ENCODE data around the gene ISOC2.
"Not testable (repeated sequence)": the region's sequence is repeated elsewhere in the genome, so short reads cannot be mapped to it uniquely, and the experiment has no call there.

ISOC2 gene

DNA sequence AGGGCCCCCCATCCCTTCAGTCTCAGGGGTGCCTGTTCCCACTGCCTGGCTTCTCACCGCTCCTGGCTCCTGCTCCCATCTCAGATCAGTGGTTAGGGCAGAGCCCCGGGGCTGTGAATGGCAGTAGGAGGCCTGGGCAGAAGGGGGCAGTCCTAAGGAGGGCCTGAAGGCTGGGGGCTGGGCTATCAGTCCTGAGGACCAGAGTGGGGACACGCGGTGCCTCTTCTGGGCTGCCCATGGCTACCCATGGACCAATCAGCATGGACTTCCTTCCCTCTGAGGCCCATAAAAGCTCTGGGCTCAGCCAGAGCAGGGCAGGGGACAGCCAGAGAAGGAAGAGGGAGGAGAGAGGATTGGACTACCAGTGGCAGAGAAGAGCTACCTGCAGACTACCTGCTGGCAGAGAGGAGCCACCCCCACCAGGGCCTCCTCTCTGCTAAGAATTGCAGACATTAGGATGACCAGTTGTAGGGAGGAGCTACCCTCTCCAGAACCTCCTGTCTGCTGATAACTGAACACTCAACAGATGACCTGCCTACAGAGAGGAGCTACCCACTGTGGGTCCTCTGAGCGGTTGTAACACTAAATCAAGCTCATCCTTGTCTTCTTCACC lies 41.7 kb downstream of the ISOC2 start:
- H3K27ac Mint-ChIP-seq, result no peak overlapping the region
- H3K4me1 Mint-ChIP-seq, result peaks cover 32% of the 10 kb centered on the region
- H3K9me3 Mint-ChIP-seq, result no peaks in the 10 kb centered on the region
- peaks cover 44% of the 10 kb centered on the region for H3K27me3 Mint-ChIP-seq
- no peak for DNase-seq
- H3K4me3 Mint-ChIP-seq, result no peak overlapping the region
- CTCF ChIA-PET, result interaction anchor here (0.9 to 1.6 kb wide), 5 partner anchors 11 to 269 kb away, joined by 3 to 5 read pairs (median 3); no protein-coding TSS in a partner anchor
- no peaks in the 10 kb centered on the region for H3K36me3 Mint-ChIP-seq

- no peaks in the 10 kb centered on the region for H3K36me3 Mint-ChIP-seq
- no peak for DNase-seq
- peaks cover 32% of the 10 kb centered on the region for H3K4me1 Mint-ChIP-seq
- H3K4me3 Mint-ChIP-seq, result no peak overlapping the region
- CTCF ChIA-PET, result interaction anchor here (1.1 to 2.9 kb wide), 4 partner anchors 10 to 278 kb away, joined by 3 to 15 read pairs (median 5); no protein-coding TSS in a partner anchor
- H3K27me3 Mint-ChIP-seq, result peaks cover 45% of the 10 kb centered on the region
- no peak overlapping the region for H3K27ac Mint-ChIP-seq
- H3K9me3 Mint-ChIP-seq, result no peaks in the 10 kb centered on the region
Measured at GRCh38 chr19:55419103-55419502, 42.3 kb downstream of the ISOC2 start.

DNA sequence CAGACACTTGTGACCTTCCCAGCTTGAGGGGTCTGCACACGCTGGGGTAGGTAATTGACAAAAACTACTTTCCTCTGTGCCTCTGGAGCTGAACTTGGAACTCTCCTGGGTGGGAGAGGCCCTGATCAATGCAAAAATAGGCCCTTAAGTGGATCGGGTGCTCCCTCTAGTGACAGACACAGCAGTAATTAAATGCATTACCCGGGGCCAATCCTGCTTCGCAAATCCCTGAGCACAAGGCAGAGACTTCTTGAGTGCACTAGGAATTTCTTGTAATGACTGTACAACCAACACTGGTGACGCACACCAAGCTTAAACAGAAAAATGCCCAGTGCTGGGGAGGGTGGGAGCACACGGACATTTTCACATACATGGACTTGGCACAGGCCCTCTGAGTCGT lies 43.3 kb downstream of the ISOC2 start:
- Mint-ChIP-seq H3K4me3 (no peak overlapping the region), H3K27me3 (peaks cover 48% of the 10 kb centered on the region), H3K9me3 (no peaks in the 10 kb centered on the region), H3K4me1 (peaks cover 32% of the 10 kb centered on the region), H3K36me3 (no peaks in the 10 kb centered on the region), H3K27ac (no peak overlapping the region)
- CTCF ChIA-PET, result interaction anchor here (0.7 to 2.9 kb wide), 11 partner anchors 21 to 329 kb away, joined by 3 to 15 read pairs (median 4); no protein-coding TSS in a partner anchor
- peak; percentile 72 for DNase-seq

GRCh38 chr19:55410168-55410567 lies 51.3 kb downstream of the ISOC2 start:
- no peak for DNase-seq
- Mint-ChIP-seq H3K4me3 (no peak overlapping the region), H3K27me3 (peaks cover 39% of the 10 kb centered on the region), H3K4me1 (peaks cover 31% of the 10 kb centered on the region), H3K36me3 (peaks cover 27% of the 10 kb centered on the region), H3K9me3 (peaks cover 13% of the 10 kb centered on the region), H3K27ac (peak overlapping the region; percentile 98)
- CTCF ChIA-PET, result no interaction called here

DNA sequence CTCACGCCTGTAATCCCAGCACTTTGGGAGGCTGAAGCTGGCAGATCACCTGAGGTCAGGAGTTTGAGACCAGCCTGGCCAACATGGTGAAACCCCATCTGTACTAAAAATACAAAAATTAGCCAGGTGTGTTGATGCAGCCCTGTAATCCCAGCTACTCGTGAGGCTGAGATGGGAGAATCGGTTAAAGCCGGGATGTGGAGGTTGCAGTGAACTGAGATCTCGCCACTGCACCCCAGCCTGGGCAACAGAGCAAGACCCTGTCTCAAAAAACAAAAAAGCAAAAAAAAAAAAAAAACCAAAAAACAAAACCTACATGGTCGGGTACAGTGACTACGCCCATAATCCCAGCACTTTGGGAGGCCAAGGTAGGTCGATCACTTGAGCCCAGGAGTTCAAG lies 52.3 kb downstream of the ISOC2 start:
- Mint-ChIP-seq H3K9me3 (peaks cover 13% of the 10 kb centered on the region), H3K4me3 (peak overlapping the region; percentile 2), H3K27me3 (peaks cover 31% of the 10 kb centered on the region), H3K4me1 (peaks cover 34% of the 10 kb centered on the region), H3K27ac (peak overlapping the region; percentile 98), H3K36me3 (peaks cover 30% of the 10 kb centered on the region)
- CTCF ChIA-PET, result interaction anchor here (0.7 to 1.2 kb wide), 3 partner anchors 10 to 107 kb away, joined by 3 to 5 read pairs (median 5); partner anchors contain the start of gene TMEM238
- not testable (repeated sequence) for DNase-seq

DNA sequence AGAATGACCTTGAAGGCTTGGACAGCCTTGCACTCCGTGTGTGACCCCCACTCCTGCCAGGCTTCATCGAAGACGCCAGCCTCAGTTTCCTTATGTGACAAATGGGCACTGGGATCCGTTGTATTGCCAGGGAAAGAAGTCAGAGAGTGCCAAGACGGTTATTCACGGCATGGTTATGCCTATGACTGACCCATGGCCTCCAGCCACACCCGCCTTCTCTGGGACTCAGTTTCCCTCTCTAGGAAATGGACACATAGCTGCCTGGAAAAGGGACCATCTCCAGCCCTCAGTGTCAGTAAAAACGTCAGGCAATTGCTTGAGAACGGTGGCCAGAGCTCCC lies 52.9 kb downstream of the ISOC2 start:
- Mint-ChIP-seq H3K36me3 (peaks cover 35% of the 10 kb centered on the region), H3K27ac (peak overlapping the region; percentile 98), H3K9me3 (peaks cover 13% of the 10 kb centered on the region), H3K27me3 (peaks cover 25% of the 10 kb centered on the region), H3K4me3 (peak overlapping the region; percentile 95), H3K4me1 (peaks cover 39% of the 10 kb centered on the region)
- no peak for DNase-seq
- CTCF ChIA-PET, result interaction anchor here (0.7 to 1.2 kb wide), 4 partner anchors 11 to 116 kb away, joined by 3 to 5 read pairs (median 4); partner anchors contain the start of gene TMEM238

- Mint-ChIP-seq H3K27ac (peak overlapping the region; percentile 98), H3K4me1 (peaks cover 44% of the 10 kb centered on the region), H3K9me3 (peaks cover 13% of the 10 kb centered on the region), H3K27me3 (peaks cover 20% of the 10 kb centered on the region), H3K4me3 (peak overlapping the region; percentile 95), H3K36me3 (peaks cover 40% of the 10 kb centered on the region)
- CTCF ChIA-PET, result interaction anchor here (0.8 to 1.2 kb wide), 3 partner anchors 11 to 116 kb away, joined by 3 to 5 read pairs (median 5); partner anchors contain the start of gene TMEM238
- peak; percentile 98 for DNase-seq
Measured at GRCh38 chr19:55407800-55408532, 53.5 kb downstream of the ISOC2 start.

- Mint-ChIP-seq H3K27ac (peak within 1 kb of the TSS; percentile 98), H3K9me3 (peaks cover 13% of the 10 kb centered on the region), H3K27me3 (peaks cover 20% of the 10 kb centered on the region), H3K4me3 (peak within 1 kb of the TSS; percentile 95), H3K4me1 (peaks cover 49% of the 10 kb centered on the region), H3K36me3 (peaks cover 45% of the 10 kb centered on the region)
- CTCF ChIA-PET, DNase-seq: not testable (repeated sequence)
Measured at GRCh38 chr19:55407550-55407799, 54.0 kb downstream of the ISOC2 start, which contains the start of gene UBE2S. Gene UBE2S, minus strand, starts transcription at chr19:55407788. Its CDS starts 199 bp downstream, at chr19:55407589.

DNA sequence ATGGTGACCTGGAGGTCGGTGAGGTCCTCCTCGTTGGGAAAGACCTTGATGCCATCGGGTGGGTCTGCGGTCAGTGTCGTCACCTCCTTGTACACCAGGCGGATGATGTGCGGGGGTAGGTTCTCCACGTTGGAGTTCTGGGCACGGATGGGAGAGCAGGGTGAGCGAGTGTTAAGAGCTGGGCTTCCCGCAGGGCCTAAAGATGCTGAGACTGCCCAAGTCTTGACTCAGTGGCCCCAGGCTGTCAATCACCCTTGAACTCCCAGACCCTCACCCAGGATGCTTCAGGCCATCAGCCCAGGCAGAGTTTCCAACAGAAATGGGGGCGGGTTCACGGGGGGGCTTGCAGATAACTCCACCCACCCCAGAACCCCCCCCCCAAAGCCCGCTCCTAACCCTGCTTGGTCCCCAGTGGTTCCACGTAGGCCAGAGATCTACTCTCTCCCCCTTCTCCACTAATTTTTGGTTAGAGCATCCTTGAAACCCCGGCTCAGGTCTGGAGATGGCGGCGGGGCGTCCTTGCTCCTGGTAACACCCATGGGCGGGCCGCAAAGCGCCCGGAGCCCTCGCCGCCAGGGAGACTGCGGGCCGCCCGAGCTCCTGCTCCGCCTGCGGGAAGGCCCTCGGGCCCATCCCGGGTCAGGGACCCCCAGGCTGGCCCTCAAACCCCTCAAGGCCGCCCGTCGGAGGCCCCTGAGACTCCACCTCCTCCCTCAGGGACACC lies 54.5 kb downstream of the ISOC2 start:
- peaks cover 50% of the 10 kb centered on the region for H3K36me3 Mint-ChIP-seq
- DNase-seq, result no peak

DNA sequence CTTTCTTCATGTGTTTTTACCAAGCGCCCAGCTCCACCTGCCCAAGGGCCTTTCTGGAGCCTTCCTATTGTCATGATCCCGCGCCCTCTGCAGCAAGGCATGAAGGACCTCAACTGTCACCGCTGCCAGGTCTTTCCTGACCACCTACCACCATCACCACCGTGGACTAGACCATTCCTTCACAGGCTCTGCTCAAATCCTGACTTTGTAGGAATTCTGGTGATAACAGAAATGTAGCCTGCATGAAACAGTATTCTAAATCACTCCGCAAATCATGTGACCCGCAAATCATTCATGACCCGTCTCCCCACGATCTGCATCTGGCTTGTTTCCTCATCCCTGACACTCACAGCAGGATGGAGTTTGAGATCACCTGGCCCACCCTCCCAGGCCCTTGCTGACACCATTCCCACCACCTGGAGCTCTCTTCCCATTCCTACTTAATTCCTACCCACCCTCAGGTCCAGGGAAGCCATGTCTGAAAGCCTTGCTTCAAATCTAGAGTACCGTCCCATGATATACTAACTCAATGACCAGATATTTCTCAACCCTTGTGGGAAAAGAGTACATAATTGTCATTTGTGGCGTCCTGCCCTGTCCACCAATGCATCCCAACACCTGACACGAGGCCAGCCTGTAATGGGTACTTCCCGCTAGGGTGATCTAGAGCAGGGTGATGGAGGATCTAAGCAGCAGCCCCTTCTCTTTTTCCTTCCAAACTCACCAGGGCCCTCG lies 55.2 kb downstream of the ISOC2 start:
- CTCF ChIA-PET, result interaction anchor here (1.0 kb wide), 1 partner anchor 48 kb away, joined by 3 read pairs; no protein-coding TSS in a partner anchor
- peaks cover 53% of the 10 kb centered on the region for H3K36me3 Mint-ChIP-seq
- peaks cover 13% of the 10 kb centered on the region for H3K9me3 Mint-ChIP-seq
- H3K4me3 Mint-ChIP-seq, result peak overlapping the region; percentile 95
- peaks cover 18% of the 10 kb centered on the region for H3K27me3 Mint-ChIP-seq
- H3K27ac Mint-ChIP-seq, result peak overlapping the region; percentile 86
- DNase-seq, result no peak
- H3K4me1 Mint-ChIP-seq, result peaks cover 53% of the 10 kb centered on the region

More for the DNA sequence above, 54.5 kb downstream of the ISOC2 start:
- Mint-ChIP-seq H3K9me3 (peaks cover 13% of the 10 kb centered on the region), H3K27ac (peak overlapping the region; percentile 86), H3K27me3 (peaks cover 20% of the 10 kb centered on the region), H3K4me3 (peak overlapping the region; percentile 95), H3K4me1 (peaks cover 50% of the 10 kb centered on the region)
- CTCF ChIA-PET, result interaction anchor here (1.0 kb wide), 1 partner anchor 47 kb away, joined by 3 read pairs; no protein-coding TSS in a partner anchor

DNA sequence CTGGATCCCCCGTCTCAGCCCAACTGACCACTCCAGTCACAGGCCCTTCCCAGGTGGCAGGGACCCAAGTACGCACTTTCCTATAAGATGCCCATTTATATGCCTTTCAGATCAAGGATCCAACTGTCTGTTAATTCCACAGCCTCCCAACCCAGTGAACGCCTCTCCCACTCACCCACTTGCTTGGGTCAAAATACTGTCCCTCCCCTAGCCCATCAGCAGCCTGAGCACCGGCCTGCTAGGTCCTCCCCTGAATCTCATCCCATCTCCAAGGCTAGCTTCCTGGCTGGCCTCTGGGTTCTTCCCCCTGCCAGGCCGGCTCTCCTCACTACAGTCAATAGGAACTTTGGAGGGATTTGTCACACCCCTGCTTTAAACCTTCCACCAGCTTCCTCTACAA lies 55.8 kb downstream of the ISOC2 start:
- DNase-seq, result no peak
- Mint-ChIP-seq H3K4me3 (peak overlapping the region; percentile 95), H3K36me3 (peaks cover 58% of the 10 kb centered on the region), H3K27ac (peak overlapping the region; percentile 86), H3K9me3 (peaks cover 13% of the 10 kb centered on the region), H3K4me1 (peaks cover 53% of the 10 kb centered on the region), H3K27me3 (peaks cover 12% of the 10 kb centered on the region)
- CTCF ChIA-PET, result no interaction called here
